ENCODE results near the gene RAMP2.

RAMP2 gene

GRCh38 chr17:42772945-42773289, 11.9 kb downstream of the RAMP2 start:
- no peak for DNase-seq

- peak; percentile 43 for DNase-seq
These were observed 12.4 kb downstream of the RAMP2 start, which contains the start of gene VPS25 for GRCh38 chr17:42773290-42774035. Gene VPS25, plus strand, starts transcription at chr17:42773449. Its CDS starts 27 bp downstream, at chr17:42773476.

- no peak for DNase-seq
These were observed 13.2 kb downstream of the RAMP2 start for GRCh38 chr17:42774066-42774745.

GRCh38 chr17:42775534-42776098, 14.6 kb downstream of the RAMP2 start:
- no peak for DNase-seq

- DNase-seq, result no peak
These were observed 17.5 kb downstream of the RAMP2 start for GRCh38 chr17:42778570-42778969.

- DNase-seq, result no peak
These were observed 18.4 kb downstream of the RAMP2 start for GRCh38 chr17:42779304-42779935.

GRCh38 chr17:42779936-42780850, 19.2 kb downstream of the RAMP2 start, which contains the start of gene WNK4:
Gene WNK4, plus strand, starts transcription at chr17:42780610. Its CDS starts 89 bp downstream, at chr17:42780699.
- no peak for DNase-seq

GRCh38 chr17:42780851-42781638, 20.0 kb downstream of the RAMP2 start:
- DNase-seq, result no peak

GRCh38 chr17:42781639-42782165, 20.7 kb downstream of the RAMP2 start:
- DNase-seq, result no peak

GRCh38 chr17:42782166-42783061, 21.4 kb downstream of the RAMP2 start:
- no peak for DNase-seq

GRCh38 chr17:42783062-42783790, 22.2 kb downstream of the RAMP2 start:
- DNase-seq, result no peak

GRCh38 chr17:42783791-42784138, 22.7 kb downstream of the RAMP2 start:
- DNase-seq, result no peak

- DNase-seq, result no peak
These were observed 23.4 kb downstream of the RAMP2 start for GRCh38 chr17:42784409-42784808.

- DNase-seq, result no peak
These were observed 24.0 kb downstream of the RAMP2 start for GRCh38 chr17:42784811-42785592.

- no peak for DNase-seq
These were observed 26.2 kb downstream of the RAMP2 start for GRCh38 chr17:42787266-42787665.

- no peak for DNase-seq
These were observed 30.9 kb downstream of the RAMP2 start for GRCh38 chr17:42791948-42792347.

- no peak for DNase-seq
These were observed 31.5 kb downstream of the RAMP2 start for GRCh38 chr17:42792545-42792944.

GRCh38 chr17:42795061-42795460, 34.0 kb downstream of the RAMP2 start:
- no peak for DNase-seq

- DNase-seq, result no peak
These were observed 34.4 kb downstream of the RAMP2 start for GRCh38 chr17:42795465-42795864.

Measured in KG1 (cell line).